Body of pancreas (tissue), 4 donors: ENCODE results near the gene LCA5L.
"Not testable (repeated sequence)": the region's sequence is repeated elsewhere in the genome, so short reads cannot be mapped to it uniquely, and the experiment has no call there.

Experiments
- POLR2A ChIP-seq, 3 donors: fragments of 450-650 bp; IDR thresholded peaks; one replicate each; pipeline ENCODE4 v1.6.1; 2016; ENCODE audit warnings: antibody characterized with exemption in 3 of 3, mild to moderate bottlenecking in 2 of 3
- TF ChIP-seq, protein P1 (sequence below), 7 experiments: fragments of 450-650 bp in 4 of 7; fragments of 200-600 bp in 3 of 7; sonication (generic) in 3 of 7; IDR thresholded peaks; one replicate each; pipeline ENCODE4 v1.5.1; 2016 to 2019; ENCODE audit warnings: antibody characterized with exemption in 7 of 7

GRCh38 chr21:39369896-39370288 lies 75.7 kb downstream of the LCA5L start:
- TF ChIP-seq POLR2A (IDR thresholded peaks at IDR 0.05) = not testable (repeated sequence)
- TF ChIP-seq, protein P1, sequence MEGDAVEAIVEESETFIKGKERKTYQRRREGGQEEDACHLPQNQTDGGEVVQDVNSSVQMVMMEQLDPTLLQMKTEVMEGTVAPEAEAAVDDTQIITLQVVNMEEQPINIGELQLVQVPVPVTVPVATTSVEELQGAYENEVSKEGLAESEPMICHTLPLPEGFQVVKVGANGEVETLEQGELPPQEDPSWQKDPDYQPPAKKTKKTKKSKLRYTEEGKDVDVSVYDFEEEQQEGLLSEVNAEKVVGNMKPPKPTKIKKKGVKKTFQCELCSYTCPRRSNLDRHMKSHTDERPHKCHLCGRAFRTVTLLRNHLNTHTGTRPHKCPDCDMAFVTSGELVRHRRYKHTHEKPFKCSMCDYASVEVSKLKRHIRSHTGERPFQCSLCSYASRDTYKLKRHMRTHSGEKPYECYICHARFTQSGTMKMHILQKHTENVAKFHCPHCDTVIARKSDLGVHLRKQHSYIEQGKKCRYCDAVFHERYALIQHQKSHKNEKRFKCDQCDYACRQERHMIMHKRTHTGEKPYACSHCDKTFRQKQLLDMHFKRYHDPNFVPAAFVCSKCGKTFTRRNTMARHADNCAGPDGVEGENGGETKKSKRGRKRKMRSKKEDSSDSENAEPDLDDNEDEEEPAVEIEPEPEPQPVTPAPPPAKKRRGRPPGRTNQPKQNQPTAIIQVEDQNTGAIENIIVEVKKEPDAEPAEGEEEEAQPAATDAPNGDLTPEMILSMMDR (IDR thresholded peaks at IDR 0.05) = not testable (repeated sequence)
